Spinal cord (tissue), 10 donors: ENCODE measurements around the gene YPEL4. TPM values are rescaled to one million over a fixed set of nuclear protein-coding genes. Genes with fewer than 3 reads are reported as not detected.
A peak's percentile ranks its signal among the peaks of the same experiment; 100 is the strongest.

Experiments used
- DNase-seq, 6 donors: peaks; one replicate each; pipeline versions ENCODE4 v3.0.0 to v3.0.0-alpha.2; 2013 to 2015; ENCODE audit warnings: low spot score in 6 of 6, low read depth in 4 of 6
- H3K27ac ChIP-seq: one replicate; pipeline ENCODE4 v1.5.1; 2013; ENCODE audit warnings: low read depth, low read length, control low read depth
- H3K27me3 ChIP-seq: one replicate; pipeline ENCODE4 v1.6.1; 2013; ENCODE audit warnings: low read length; ENCODE audit not compliant: control insufficient read depth, insufficient read depth
- H3K36me3 ChIP-seq: one replicate; pipeline ENCODE4 v1.6.1; 2013; ENCODE audit warnings: low read length; ENCODE audit not compliant: control insufficient read depth, insufficient read depth
- H3K4me1 ChIP-seq: one replicate; pipeline ENCODE4 v1.6.1; 2013; ENCODE audit warnings: low read length; ENCODE audit not compliant: control insufficient read depth, insufficient read depth
- H3K4me3 ChIP-seq: one replicate; pipeline ENCODE4 v1.5.1; 2013; ENCODE audit warnings: low read depth, low read length, control low read depth
- H3K9me3 ChIP-seq: one replicate; pipeline ENCODE4 v1.6.1; 2013; ENCODE audit warnings: low read length; ENCODE audit not compliant: control insufficient read depth, insufficient read depth
- WGBS: methylation state at CpG from one replicate; pipeline ENCODE4 v1.1.5; 2013; ENCODE audit warnings: missing lambda C conversion rate; ENCODE audit not compliant: insufficient coverage; 5-methylcytosine and 5-hydroxymethylcytosine counted together
- polyA plus RNA-seq, 2 donors: library from polyadenylated mRNA; unstranded; fragments of 120-200 nt; gene quantifications; one replicate each; pipeline ENCODE4 v1.2.1, GENCODE V29; 2013; ENCODE audit not compliant: insufficient read length in 2 of 2
- total RNA-seq, 2 donors: library from RNA; depleted of rRNA in 1 of 2; stranded (reverse); fragments of 120-200 nt in 1 of 2; fragments of >200 nt in 1 of 2; gene quantifications; one replicate each; pipeline versions ENCODE4 v1.2.3 to v1.2.4, GENCODE V29; 2013 to 2014
- donor health status: healthy.

YPEL4 gene
- total and polyA plus RNA-seq, 4 donors, result 2.6 to 7.6 (median 5.4) TPM

DNA sequence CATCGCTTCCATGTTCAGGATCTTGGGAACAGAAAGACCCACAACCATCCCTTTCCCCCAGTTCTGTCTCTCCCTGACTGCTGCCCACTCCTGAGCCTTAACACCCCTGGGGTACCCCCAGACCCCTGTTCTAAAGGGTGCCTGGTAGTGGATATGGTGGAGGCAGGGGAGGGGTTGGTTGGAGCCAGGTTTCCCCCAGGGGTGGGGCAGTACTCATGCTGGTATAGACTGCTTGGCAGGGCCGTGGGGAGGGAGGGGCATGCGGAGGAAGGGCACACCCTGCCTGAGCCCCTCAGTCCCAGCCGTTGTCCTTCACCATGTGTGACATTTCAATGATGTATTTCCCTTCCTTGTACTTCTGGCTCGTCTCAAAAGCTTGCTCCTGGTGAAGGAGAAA, 4.0 kb downstream of the YPEL4 start:
- WGBS, result 15% methylated on average over 3 of the region's 5 CpGs
- Histone ChIP-seq H3K4me1 (peaks cover 60% of the 10 kb centered on the region), H3K9me3 (no peaks in the 10 kb centered on the region), H3K36me3 (no peaks in the 10 kb centered on the region), H3K27me3 (peaks cover 37% of the 10 kb centered on the region), H3K4me3 (no peak overlapping the region), H3K27ac (peak overlapping the region; percentile 61)
- peak in 1 of 6 donors; percentile 5 for DNase-seq

DNA sequence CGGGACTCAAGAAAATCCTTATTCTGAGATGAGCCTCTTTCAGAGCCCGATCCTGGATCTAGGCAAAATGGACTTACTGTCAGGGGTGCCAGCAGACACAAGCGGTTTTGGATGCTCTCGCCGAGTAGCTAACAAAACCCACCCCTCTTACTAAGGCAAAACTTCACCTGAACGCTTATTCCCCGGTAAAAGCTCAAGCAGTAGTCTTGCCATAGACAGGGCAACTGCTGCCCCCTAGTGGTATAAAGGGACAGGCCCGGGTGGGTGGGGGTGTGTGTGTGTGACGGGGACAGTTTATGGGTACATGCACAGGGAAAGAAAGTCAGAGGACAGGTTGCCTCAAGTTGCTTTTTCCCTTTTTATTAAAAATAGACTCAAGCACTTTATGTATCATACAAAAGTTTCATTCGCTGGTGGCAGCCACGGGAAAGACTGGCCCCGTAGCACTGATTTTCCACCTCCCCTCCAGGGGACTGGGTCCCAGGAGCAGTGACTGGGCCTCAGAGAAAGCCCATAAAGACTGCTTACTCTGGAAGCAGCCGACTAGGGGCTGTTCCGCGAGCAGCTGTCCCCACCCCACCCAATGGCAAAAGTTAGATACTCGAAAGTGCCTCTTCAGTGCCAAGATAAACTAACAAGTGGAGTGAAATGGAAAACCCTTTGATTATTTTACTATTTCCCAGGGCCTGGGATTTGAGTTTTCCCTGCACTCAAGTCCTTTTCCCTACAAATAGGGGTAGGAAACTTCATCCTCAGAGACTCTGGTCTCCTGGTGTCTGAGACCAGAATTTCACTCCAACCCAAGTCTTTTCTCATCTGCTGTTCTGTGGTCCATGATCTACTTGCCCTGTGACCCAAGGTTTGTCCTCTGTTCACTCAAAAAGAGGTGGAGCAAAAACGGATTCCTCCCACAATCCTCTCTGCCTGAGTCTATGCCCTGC, 4.7 kb downstream of the YPEL4 start:
- Histone ChIP-seq H3K27ac (peak overlapping the region; percentile 61), H3K27me3 (peaks cover 34% of the 10 kb centered on the region), H3K4me1 (peaks cover 65% of the 10 kb centered on the region)

DNA sequence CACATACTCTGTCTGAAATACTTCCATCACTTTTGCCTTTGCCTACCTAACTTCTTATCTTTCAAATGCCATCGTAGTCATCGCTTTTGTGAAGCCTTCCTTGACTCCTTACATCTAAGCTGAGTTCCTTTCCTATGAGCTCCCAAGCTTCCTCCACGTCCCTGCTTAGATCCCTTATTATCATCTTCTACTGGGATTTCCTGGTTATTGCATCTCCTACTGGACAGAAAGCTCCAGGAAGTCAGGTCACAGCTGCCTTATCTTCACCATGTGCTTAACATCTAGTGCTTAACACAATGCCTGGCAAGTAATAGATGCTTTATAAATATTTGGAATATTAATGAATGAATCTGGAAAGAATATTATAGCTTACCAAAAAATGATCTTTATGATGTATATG, 5.9 kb downstream of the YPEL4 start:
- Histone ChIP-seq H3K4me3 (no peak overlapping the region), H3K27ac (no peak overlapping the region), H3K36me3 (no peaks in the 10 kb centered on the region), H3K9me3 (no peaks in the 10 kb centered on the region), H3K4me1 (peaks cover 67% of the 10 kb centered on the region), H3K27me3 (peaks cover 26% of the 10 kb centered on the region)
- DNase-seq, result no peak
- 75% methylated on average over 3 of the region's 3 CpGs for WGBS

More for the DNA sequence above, 4.7 kb downstream of the YPEL4 start:
- H3K9me3 ChIP-seq, result no peaks in the 10 kb centered on the region
- DNase-seq, result peak in 3 of 6 donors; percentile 73 to 93 (median 90)
- no peaks in the 10 kb centered on the region for H3K36me3 ChIP-seq
- H3K4me3 ChIP-seq, result no peak overlapping the region
- 20% methylated on average over 9 of the region's 17 CpGs for WGBS

DNA sequence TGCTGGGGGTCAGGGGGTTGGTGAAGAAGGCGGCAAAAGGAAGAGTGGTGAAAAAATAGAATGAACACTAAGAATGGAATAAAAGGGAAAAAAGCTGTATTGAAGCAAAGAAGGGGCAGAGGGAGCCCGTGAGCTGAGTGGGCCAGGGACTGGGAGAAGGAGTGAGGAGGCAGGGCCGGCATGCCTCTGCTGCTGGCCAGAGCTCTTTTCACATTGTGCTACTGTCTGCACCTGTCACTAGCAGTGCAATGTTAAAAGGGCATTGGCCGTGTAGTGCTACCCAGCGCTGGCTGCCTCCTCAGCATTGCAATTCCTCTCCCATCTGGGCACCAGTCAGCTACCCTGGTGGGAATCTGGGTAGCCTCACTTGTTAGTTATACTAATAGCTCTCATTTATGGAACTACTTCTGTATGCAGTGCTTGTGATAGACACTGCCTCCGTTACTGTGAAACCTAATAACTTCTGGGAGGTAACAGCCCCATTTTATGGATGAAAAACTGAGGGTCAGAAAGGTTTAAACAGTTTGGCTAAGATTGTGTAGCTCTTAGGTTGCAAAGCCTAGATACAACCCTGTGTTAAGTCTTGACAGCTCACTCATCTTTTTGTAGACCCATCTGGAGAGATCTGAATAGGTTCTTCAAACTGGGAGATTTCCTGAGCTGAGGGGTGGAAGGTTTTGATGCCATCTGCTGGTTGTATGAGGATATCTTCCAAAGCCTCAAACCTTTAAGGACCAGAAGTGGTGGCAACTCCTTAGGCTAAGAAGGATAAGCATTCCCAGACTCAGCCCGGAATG, 8.5 kb downstream of the YPEL4 start:
- peak overlapping the region; percentile 2 for H3K27ac ChIP-seq
- 27% methylated on average over 6 of the region's 7 CpGs for WGBS
- no peak overlapping the region for H3K4me3 ChIP-seq
- H3K9me3 ChIP-seq, result no peaks in the 10 kb centered on the region
- no peaks in the 10 kb centered on the region for H3K36me3 ChIP-seq
- peaks cover 2% of the 10 kb centered on the region for H3K27me3 ChIP-seq
- peaks cover 50% of the 10 kb centered on the region for H3K4me1 ChIP-seq
- peak in 2 of 6 donors; percentile 77 to 85 for DNase-seq

DNA sequence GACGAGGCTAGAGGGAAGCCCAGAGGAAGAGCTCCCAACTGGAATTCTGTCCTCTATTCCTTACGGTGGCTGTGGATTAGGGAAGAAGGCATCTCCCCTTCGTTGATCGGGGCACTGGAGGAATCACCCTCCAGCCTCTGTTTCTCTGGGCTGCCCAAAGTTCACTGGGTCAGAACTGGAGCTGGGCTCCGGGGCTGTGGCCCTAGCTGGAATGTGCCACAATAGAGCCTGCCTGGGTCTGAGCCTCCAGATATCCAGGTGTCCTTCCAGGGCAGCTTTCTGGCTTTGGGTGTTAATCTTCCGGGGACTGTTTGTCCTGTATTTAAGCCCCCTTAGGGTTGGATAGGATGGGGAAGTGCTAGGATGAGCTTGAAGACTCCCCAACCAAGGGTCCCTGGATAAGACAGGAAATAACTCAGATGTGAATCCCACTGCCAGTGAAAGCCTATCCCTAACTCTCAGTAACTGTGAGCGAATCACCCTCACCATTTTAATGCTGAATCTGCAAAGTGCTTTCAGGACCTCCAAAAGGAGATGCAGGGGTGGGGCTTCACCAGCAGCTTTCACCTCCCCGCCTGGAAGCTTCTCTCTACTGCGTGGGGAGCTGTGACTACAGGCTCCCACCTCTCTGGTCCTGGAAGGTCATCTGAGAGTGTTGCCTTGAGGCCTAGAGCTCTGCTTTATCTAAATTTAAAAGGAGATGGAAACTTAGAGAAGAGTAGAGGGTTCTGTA, 9.5 kb downstream of the YPEL4 start:
- DNase-seq, result no peak
- peak overlapping the region; percentile 80 for H3K4me3 ChIP-seq
- peaks cover 43% of the 10 kb centered on the region for H3K4me1 ChIP-seq
- no peaks in the 10 kb centered on the region for H3K27me3 ChIP-seq
- WGBS, result 20% methylated on average over 7 of the region's 9 CpGs
- peak overlapping the region; percentile 89 for H3K27ac ChIP-seq
- H3K9me3 ChIP-seq, result no peaks in the 10 kb centered on the region
- no peaks in the 10 kb centered on the region for H3K36me3 ChIP-seq

DNA sequence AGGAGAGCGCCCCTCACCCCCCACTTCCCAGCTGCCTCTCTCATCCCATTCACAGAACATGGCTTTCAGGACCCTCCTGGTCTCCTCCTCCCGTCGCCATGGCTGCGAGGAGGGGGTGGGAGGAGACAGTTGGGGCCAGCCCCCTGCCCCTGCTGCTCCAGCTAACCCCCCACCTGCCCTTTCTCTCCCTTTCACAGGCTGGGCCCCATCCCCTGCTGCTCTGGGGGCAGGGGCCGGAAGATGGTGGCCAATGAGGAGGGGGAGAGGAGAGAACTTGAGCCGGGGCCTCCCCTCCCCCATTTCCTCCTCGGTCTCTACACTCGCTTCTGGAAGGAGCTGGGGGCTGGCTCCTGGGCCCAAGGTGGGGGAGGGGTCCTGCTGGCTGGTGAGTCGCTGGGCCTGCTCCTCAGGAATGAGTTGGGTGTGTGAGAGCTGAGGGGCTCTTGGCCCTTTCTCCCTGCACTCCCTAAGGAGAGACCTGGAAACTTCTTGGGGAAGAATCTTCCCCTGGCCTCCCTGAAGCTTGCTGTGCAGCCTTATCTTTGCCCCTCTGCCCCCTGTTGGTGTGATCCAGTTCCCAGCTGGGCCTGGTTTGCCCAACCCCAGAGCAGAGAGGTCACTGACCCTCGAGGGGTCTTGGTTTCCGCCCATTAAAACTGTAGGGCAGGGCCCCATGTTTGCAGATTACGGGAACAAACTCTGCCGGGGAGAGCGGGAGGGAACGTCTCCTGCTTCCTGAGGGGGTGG, 10.2 kb downstream of the YPEL4 start:
- Histone ChIP-seq H3K36me3 (no peaks in the 10 kb centered on the region), H3K27me3 (no peaks in the 10 kb centered on the region), H3K4me3 (peak overlapping the region; percentile 80), H3K9me3 (no peaks in the 10 kb centered on the region), H3K27ac (peak overlapping the region; percentile 89), H3K4me1 (peaks cover 37% of the 10 kb centered on the region)
- peak in 3 of 6 donors; percentile 57 to 90 (median 85) for DNase-seq
- WGBS, result 8% methylated on average over 6 of the region's 15 CpGs

DNA sequence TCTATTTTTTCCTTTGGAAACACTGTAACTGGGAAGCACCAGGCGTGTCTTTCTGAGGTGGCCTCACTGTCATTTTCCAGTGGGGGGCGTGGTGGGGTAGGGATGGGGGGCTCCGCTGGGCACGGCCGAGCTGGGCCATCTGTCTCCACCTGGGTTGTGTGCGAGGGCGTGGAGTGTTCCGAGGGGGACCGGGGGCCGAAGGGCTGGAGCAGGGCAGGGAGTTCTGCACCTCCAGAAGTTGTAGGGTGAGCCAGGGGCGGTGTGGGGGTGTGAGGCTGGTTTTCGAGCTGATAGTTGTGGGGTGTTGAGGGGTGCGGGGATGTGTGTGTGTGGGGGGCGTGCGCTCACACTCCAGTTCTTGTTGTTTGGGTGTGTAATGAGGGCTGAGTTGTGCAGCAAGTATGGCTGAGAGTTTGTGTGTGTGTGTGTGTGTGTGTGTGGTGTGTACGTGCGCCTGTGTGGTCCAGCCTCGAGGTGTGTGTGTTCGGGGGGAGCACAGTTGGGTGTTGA, 10.8 kb downstream of the YPEL4 start:
- H3K4me1 ChIP-seq, result peaks cover 35% of the 10 kb centered on the region
- peak overlapping the region; percentile 89 for H3K27ac ChIP-seq
- H3K9me3 ChIP-seq, result no peaks in the 10 kb centered on the region
- no peaks in the 10 kb centered on the region for H3K36me3 ChIP-seq
- no peaks in the 10 kb centered on the region for H3K27me3 ChIP-seq
- peak in 2 of 6 donors; percentile 52 to 66 for DNase-seq
- whole genome bisulfite sequencing, result 0% methylated on average over 13 of the region's 19 CpGs
- peak overlapping the region; percentile 80 for H3K4me3 ChIP-seq

DNA sequence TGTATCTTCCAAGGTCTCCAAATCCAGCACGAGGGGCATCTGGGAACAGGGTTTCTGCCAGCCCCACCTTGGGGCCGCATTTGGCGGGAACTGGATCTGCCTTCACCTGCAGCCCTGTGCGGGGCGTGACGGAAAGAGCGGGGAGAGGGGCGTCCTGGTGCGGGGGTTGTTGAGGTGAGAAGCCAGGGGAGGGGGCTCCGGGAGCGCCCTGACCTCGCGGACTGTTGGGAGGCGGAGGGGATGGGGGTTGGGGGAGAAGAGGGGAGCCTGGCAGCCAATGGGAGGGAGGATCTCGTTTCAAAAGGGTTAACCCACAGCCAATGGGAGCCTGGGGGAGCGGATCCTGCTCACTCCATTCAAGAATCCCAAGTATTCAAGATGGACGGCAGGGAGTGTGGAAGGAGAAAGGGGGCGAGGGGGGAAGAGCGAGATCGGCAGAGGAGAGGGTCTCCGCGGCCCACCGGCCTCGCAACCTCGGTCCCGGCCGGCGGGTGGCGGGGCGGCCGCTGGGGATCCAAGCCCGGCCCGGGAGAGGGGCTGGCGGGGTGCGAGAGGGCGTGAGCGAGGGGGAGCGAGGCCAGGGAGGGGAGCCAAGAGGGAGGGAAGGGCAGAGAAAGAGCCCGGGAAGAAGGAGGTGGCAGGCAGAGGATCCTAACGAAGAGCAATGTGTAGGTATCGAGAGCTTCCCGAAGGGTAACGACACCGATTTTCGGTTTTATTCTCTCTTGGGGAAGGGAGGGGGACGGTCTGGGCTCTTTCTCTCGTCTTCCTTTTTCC, 11.5 kb downstream of the YPEL4 start:
- Histone ChIP-seq H3K27ac (peak overlapping the region; percentile 89), H3K4me3 (peak overlapping the region; percentile 80), H3K9me3 (no peaks in the 10 kb centered on the region), H3K4me1 (peaks cover 35% of the 10 kb centered on the region), H3K36me3 (no peaks in the 10 kb centered on the region), H3K27me3 (no peaks in the 10 kb centered on the region)
- WGBS, result 0% methylated on average over 38 of the region's 47 CpGs
- peak; percentile 82 to 99 (median 92) for DNase-seq
